ENCODE results near the gene PCSK6.

PCSK6 gene

DNA sequence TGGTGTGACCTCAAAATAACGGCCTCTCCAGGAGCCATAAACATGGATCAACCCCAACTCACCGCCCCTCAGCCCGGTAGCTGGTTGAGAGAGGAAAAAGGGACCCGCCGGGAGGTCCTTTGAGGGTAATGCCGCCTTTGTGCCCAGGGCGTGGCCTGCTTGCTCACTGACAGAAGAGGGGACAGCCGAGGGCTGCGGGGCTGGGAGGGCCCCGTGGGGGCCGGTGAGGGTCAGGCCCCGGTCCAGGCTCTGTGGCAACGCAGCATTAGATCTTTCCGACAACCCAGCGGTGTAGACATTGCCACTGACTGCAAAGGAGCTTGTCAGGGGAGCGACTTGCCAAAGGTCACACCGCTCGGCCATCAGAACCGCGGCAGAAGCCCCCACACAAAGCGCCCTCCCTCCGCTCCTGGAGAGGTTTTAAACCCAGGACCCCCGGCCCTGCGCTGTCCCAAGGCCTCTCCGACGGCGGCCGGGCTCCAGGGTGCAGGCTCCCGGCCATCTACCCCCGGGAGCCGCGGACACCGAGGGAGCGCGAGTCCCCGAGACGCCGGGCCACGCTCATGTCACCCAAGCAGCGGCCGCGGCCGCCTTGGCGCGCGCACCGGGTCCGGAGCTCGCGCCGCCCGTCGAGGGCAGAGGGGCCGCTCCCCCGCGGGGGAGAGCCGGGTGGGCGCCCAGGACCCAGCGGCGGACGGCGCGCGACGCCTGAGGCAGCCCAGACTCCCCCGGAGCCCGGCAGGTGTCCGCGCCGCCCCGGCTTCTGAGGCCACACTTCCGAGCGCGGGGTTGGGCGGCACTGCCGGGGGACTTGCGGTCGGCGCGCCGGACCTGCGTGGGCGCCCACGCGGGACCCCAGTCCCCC is 975 bp downstream of the PCSK6 start:
- no peak overlapping the region for H3K4me3 ChIP-seq (replicated peaks; ENCODE audit: low read depth, low read length)
- DNase-seq (ENCODE audit: low read depth), result no peak
- TF ChIP-seq, protein P1, sequence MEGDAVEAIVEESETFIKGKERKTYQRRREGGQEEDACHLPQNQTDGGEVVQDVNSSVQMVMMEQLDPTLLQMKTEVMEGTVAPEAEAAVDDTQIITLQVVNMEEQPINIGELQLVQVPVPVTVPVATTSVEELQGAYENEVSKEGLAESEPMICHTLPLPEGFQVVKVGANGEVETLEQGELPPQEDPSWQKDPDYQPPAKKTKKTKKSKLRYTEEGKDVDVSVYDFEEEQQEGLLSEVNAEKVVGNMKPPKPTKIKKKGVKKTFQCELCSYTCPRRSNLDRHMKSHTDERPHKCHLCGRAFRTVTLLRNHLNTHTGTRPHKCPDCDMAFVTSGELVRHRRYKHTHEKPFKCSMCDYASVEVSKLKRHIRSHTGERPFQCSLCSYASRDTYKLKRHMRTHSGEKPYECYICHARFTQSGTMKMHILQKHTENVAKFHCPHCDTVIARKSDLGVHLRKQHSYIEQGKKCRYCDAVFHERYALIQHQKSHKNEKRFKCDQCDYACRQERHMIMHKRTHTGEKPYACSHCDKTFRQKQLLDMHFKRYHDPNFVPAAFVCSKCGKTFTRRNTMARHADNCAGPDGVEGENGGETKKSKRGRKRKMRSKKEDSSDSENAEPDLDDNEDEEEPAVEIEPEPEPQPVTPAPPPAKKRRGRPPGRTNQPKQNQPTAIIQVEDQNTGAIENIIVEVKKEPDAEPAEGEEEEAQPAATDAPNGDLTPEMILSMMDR (IDR thresholded peaks at IDR 0.05; ENCODE audit: low read length, missing control alignments), result no peak

DNA sequence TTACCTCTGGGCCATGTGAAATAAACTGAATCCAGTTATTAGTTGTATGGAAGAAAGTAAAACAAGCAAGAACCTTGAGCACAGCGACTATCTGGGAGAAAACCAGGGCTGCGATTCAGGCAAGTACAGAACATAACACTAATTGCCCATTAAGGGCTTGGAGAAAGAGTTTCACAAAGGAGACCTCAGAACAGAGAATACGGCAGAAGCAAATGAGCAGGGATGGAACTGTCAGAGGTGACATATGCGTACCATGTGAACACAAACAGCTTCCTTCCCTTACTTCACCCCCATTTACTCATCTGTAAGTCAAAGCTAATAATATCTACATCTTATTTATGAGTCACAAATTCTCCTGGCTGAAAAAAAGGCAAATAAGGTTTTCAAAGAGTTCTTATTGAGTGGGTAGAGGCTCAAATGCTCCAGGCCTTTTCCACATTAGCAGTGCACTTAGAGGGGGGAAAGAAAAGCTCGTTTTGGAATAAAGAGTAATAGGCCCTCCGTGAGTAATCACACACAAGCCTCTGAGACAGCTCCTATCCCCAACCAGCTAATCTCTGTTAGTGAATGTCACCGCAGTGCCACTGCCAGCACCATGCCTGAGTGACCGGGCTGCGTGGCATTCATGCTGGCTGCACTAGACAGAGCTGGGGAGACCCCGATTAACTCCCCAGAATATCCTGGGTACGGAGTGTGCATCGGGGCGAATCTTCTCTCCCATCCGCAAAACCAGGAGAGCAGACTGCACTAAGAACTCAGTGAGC is 2.6 kb downstream of the PCSK6 start:
- no peak overlapping the region for H3K4me3 ChIP-seq (replicated peaks; ENCODE audit: low read depth, low read length)
- TF ChIP-seq, protein P1 (IDR thresholded peaks at IDR 0.05; ENCODE audit: low read length, missing control alignments), result no peak
- no peak for DNase-seq (ENCODE audit: low read depth)

- TF ChIP-seq, protein P1 (IDR thresholded peaks at IDR 0.05; ENCODE audit: low read length, missing control alignments), result no peak
Observed at GRCh38 chr15:101483462-101483861, 6.0 kb downstream of the PCSK6 start.

DNA sequence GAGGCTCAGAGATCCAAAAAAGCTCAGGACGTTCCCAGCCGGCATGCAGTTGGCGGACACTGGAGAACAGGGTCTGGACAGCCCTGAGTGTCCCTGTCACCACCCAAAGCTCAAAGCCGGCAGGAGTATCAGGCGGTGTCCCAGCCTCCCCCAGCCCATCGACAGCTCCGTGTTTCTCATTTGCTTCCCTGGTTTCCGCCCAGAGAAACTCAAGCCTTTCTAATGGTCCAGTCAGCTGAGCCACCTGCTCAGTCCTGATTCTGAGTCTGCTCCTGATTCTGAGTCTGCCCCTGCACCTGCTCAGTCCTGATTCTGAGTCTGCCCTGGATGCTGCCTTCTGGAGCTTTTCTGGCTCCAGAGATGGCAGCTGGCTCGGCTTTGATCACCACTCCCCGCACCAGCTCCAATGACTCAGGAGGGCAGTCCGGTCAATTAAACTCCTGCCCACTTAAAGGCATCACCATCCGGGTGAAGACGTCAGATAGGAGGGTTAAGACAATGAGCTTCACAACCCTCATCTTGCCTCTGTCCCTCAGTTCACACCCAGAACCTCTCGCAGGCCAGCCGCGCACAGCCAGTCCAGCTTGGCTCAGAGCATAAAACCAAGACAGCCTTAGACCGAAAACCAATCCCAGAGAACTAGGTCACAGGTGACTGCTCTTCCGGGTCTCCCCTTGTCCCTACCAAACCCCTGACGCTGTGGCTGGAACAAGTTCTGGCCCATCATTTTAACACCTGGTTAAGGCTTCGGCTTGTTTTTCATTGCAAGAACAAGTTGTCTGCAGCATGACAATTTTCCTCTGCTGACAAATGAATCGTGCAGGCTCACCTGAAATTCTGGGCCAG is 6.8 kb downstream of the PCSK6 start:
- H3K4me3 ChIP-seq (replicated peaks; ENCODE audit: low read depth, low read length), result no peak overlapping the region

More at GRCh38 chr15:101483462-101483861, 6.0 kb downstream of the PCSK6 start:
- H3K4me3 ChIP-seq (replicated peaks; ENCODE audit: low read depth, low read length), result no peak overlapping the region
- no peak for DNase-seq (ENCODE audit: low read depth)

GRCh38 chr15:101481917-101482525 is 7.5 kb downstream of the PCSK6 start:
- H3K4me3 ChIP-seq (replicated peaks; ENCODE audit: low read depth, low read length), result no peak overlapping the region
- no peak for DNase-seq (ENCODE audit: low read depth)
- TF ChIP-seq, protein P1 (IDR thresholded peaks at IDR 0.05; ENCODE audit: low read length, missing control alignments), result no peak

More for the DNA sequence above, 6.8 kb downstream of the PCSK6 start:
- TF ChIP-seq, protein P1 (IDR thresholded peaks at IDR 0.05; ENCODE audit: low read length, missing control alignments), result no peak
- no peak for DNase-seq (ENCODE audit: low read depth)

DNA sequence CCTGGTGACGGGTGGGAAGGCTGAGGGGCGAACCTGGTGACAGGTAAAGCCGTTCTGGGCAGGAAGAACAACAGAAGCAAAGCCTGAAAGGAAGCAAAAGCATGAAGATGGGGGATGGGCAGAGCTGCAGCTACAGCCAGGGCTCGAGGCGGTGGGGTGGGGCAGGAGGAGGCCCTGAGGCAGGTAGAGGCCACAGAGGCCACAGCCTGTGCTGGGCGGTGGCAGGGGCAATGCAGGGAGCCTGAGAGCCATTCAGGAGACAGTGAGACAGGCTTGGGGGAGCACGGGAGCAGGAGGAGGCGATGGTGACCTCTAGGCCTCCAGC is 8.2 kb downstream of the PCSK6 start:
- H3K4me3 ChIP-seq (replicated peaks; ENCODE audit: low read depth, low read length), result no peak overlapping the region
- no peak for DNase-seq (ENCODE audit: low read depth)
- TF ChIP-seq, protein P1 (IDR thresholded peaks at IDR 0.05; ENCODE audit: low read length, missing control alignments), result no peak

Measured in fibroblast of pulmonary artery (primary cell).